WERI-Rb-1 (cell line): Measurements from ENCODE around the gene NMNAT3.
A peak's percentile ranks its signal among the peaks of the same experiment; 100 is the strongest.

ENCODE experiments used
- DNase-seq: peaks from one replicate; pipeline ENCODE4 v3.0.0-alpha.2; 2020
- H3K27ac ChIP-seq: fragments of 250-450 bp; sonication (Bioruptor Pico); 2 replicates; pipeline ENCODE4 v1.5.1; 2020; ENCODE audit warnings: mild to moderate bottlenecking, moderate library complexity
- H3K27me3 ChIP-seq: fragments of 250-450 bp; sonication (Bioruptor Pico); 2 replicates; pipeline ENCODE4 v1.5.1; 2021; ENCODE audit warnings: mild to moderate bottlenecking, low read depth, moderate library complexity; ENCODE audit not compliant: insufficient read depth, severe bottlenecking
- H3K36me3 ChIP-seq: fragments of 250-450 bp; sonication (Bioruptor Pico); 2 replicates; pipeline ENCODE4 v1.5.1; 2020; ENCODE audit warnings: mild to moderate bottlenecking, moderate library complexity
- H3K4me3 ChIP-seq: 2 replicates; pipeline ENCODE4 v1.5.1; 2011; ENCODE audit warnings: low read depth, mild to moderate bottlenecking, control low read depth, low read length
- H3K9me3 ChIP-seq: fragments of 250-450 bp; sonication (Bioruptor Pico); 2 replicates; pipeline ENCODE4 v1.5.1; 2021; ENCODE audit warnings: mild to moderate bottlenecking, moderate library complexity; ENCODE audit not compliant: severe bottlenecking
- CTCF ChIP-seq: IDR thresholded peaks from 2 replicates; pipeline ENCODE4 v1.5.1; 2011; ENCODE audit warnings: low read depth, mild to moderate bottlenecking, control low read depth, inconsistent platforms, low read length

NMNAT3 gene

GRCh38 chr3:139521144-139521543, 156.6 kb downstream of the NMNAT3 start:
- DNase-seq = no peak
- Histone ChIP-seq H3K36me3 (no peaks in the 10 kb centered on the region), H3K9me3 (no peaks in the 10 kb centered on the region), H3K27ac (peak overlapping the region; percentile 84), H3K4me3 (no peak overlapping the region), H3K27me3 (no peaks in the 10 kb centered on the region)
- TF ChIP-seq CTCF = no peak

GRCh38 chr3:139519998-139520737, 157.6 kb downstream of the NMNAT3 start:
- Histone ChIP-seq H3K27me3 (no peaks in the 10 kb centered on the region), H3K27ac (peak overlapping the region; percentile 60), H3K9me3 (no peaks in the 10 kb centered on the region), H3K4me3 (no peak overlapping the region), H3K36me3 (no peaks in the 10 kb centered on the region)
- peak; percentile 52 for TF ChIP-seq CTCF
- DNase-seq = peak; percentile 49

GRCh38 chr3:139518926-139519842, 158.6 kb downstream of the NMNAT3 start:
- Histone ChIP-seq H3K4me3 (no peak overlapping the region), H3K36me3 (no peaks in the 10 kb centered on the region), H3K9me3 (no peaks in the 10 kb centered on the region), H3K27ac (peak overlapping the region; percentile 60), H3K27me3 (no peaks in the 10 kb centered on the region)
- no peak for TF ChIP-seq CTCF
- peak; percentile 61 for DNase-seq

- no peak for DNase-seq
- no peaks in the 10 kb centered on the region for H3K9me3 ChIP-seq
- H3K27ac ChIP-seq = no peak overlapping the region
- no peaks in the 10 kb centered on the region for H3K36me3 ChIP-seq
- TF ChIP-seq CTCF = no peak
- no peaks in the 10 kb centered on the region for H3K27me3 ChIP-seq
- H3K4me3 ChIP-seq = no peak overlapping the region
These were observed 159.5 kb downstream of the NMNAT3 start for GRCh38 chr3:139518306-139518705.

GRCh38 chr3:139517321-139518065, 160.3 kb downstream of the NMNAT3 start:
- Histone ChIP-seq H3K27ac (no peak overlapping the region), H3K36me3 (no peaks in the 10 kb centered on the region), H3K4me3 (no peak overlapping the region), H3K9me3 (no peaks in the 10 kb centered on the region), H3K27me3 (no peaks in the 10 kb centered on the region)
- TF ChIP-seq CTCF = no peak
- no peak for DNase-seq
